MCF 10A (cell line): ENCODE measurements around the gene STC2. TPM values are rescaled to one million over a fixed set of nuclear protein-coding genes. Genes with fewer than 3 reads are reported as not detected.
A peak's percentile ranks its signal among the peaks of the same experiment; 100 is the strongest.

Source experiments
- BruUV-seq: library from RNA; stranded (reverse); fragments of 400-500 nt; replicated peaks from 2 replicates; lab custom pipeline; 2021; lab: Mats Ljungman, UMichigan
- CTCF ChIA-PET: fragments of 300-600 bp; sonication (Branson Sonifier 250); formaldehyde crosslinking; extraction: SDS; loops from one replicate; lab custom pipeline; 2021; ENCODE audit warnings: antibody characterized with exemption, inconsistent platforms; lab: Yijun Ruan, JAX
- POLR2A ChIA-PET: fragments of 300-600, 350-650 bp; sonication (Branson Sonifier 250); formaldehyde crosslinking; extraction: SDS; loops from one replicate; lab custom pipeline; 2020; ENCODE audit warnings: antibody characterized with exemption, inconsistent platforms; lab: Yijun Ruan, JAX
- DNase-seq: peaks from one replicate; pipeline ENCODE4 v3.0.0-alpha.2; 2018; ENCODE audit not compliant: unreplicated experiment
- H3K27ac Mint-ChIP-seq: one replicate; pipeline ENCODE4 v1.8.0; 2022; ENCODE audit warnings: mild to moderate bottlenecking, low read depth, mixed read lengths; ENCODE audit not compliant: unreplicated experiment
- H3K27me3 Mint-ChIP-seq: one replicate; pipeline ENCODE4 v1.8.0; 2022; ENCODE audit warnings: mixed read lengths; ENCODE audit not compliant: insufficient read depth, unreplicated experiment
- H3K36me3 Mint-ChIP-seq: one replicate; pipeline ENCODE4 v1.8.0; 2022; ENCODE audit warnings: mild to moderate bottlenecking, moderate library complexity, mixed read lengths; ENCODE audit not compliant: insufficient read depth, unreplicated experiment
- H3K4me1 Mint-ChIP-seq: one replicate; pipeline ENCODE4 v1.8.0; 2022; ENCODE audit warnings: mixed read lengths; ENCODE audit not compliant: insufficient read depth, unreplicated experiment
- H3K4me3 Mint-ChIP-seq: one replicate; pipeline ENCODE4 v1.8.0; 2022; ENCODE audit warnings: mild to moderate bottlenecking, moderate library complexity, mixed read lengths; ENCODE audit not compliant: unreplicated experiment
- H3K9me3 Mint-ChIP-seq: one replicate; pipeline ENCODE4 v1.8.0; 2022; ENCODE audit warnings: mixed read lengths; ENCODE audit not compliant: unreplicated experiment
- intact Hi-C: fragments of 100-400 bp; cut with micrococcal nuclease; formaldehyde crosslinking; loops from 2 replicates; pipeline ENCODE4 v1.14.1; 2022
- total RNA-seq: library from RNA; stranded (reverse); gene quantifications from 2 replicates; pipeline ENCODE4 v1.2.3, GENCODE V29; 2022
- TF ChIP-seq, protein P1 (sequence below): fragments of 200-600 bp; IDR thresholded peaks from one replicate; pipeline ENCODE4 v1.8.0; 2022; ENCODE audit warnings: antibody characterized with exemption, mild to moderate bottlenecking; ENCODE audit not compliant: unreplicated experiment

Gene STC2
- total RNA-seq, 1 experiment from 2014 or later = 414 TPM

DNA sequence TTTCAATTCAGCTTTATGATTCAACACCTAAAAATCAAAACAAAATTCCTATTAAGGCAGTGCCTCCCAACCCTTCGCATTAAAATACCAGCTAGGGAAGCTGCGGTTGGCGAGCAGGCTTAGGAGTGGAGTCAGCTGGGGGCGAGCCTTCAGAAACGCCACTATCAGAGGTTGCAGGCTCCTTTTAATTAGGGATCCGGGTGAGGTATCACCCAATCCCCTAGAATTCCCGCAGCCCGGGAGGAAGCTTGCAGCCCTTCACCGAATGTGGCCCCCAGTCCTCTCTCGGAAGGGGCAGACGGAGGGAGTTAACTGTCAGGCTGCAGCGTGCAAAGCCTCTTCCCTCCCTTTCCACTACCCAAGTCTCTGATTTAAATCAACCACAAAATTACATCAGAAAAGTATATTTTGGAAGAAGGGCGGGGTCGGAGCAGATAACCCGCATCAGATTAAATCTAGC, 1.7 kb downstream of the STC2 start:
- intact Hi-C loops = loop anchor here (1.0 to 10.0 kb wide), 4 partner anchors 146 to 438 kb away; partner anchors contain the start of gene CREBRF

DNA sequence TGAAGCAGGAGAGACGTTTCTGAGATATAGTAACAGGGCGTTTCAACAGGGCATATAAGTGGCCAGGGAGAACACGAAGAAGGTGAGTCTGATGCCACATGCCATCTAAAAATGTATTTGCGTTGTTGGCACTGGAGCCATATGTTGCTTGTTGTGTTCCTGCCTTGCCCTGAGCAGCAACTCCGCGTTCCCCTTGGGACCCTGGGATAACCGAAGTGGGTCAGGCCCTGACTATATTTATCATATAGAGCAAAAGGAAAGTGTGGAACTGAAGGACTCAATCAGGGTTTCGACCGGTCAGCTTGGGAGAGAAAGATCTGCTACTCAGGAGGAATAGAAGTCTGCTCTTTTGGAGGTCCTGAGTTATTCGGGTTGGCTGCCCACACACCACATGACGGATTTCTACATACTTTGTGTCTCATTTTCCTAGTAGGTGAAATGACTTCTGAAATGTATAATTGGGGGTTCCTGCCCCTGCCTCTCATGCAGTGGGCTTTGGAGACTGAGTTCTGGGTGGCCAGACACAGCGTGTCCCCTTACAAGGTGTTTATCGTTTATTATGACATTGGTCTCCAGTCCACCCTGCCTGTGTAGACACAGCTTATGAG, 3.0 kb downstream of the STC2 start:
- CTCF ChIA-PET = interaction anchor here (0.6 to 0.7 kb wide), 2 partner anchors 246 to 256 kb away, joined by 3 read pairs; no protein-coding TSS in a partner anchor
- Mint-ChIP-seq H3K4me1 (peaks cover 58% of the 10 kb centered on the region), H3K27ac (peak overlapping the region; percentile 81)

More for the DNA sequence above, 1.7 kb downstream of the STC2 start:
- no peaks in the 10 kb centered on the region for H3K27me3 Mint-ChIP-seq
- BruUV-seq = no TSS peak
- TF ChIP-seq, protein P1, sequence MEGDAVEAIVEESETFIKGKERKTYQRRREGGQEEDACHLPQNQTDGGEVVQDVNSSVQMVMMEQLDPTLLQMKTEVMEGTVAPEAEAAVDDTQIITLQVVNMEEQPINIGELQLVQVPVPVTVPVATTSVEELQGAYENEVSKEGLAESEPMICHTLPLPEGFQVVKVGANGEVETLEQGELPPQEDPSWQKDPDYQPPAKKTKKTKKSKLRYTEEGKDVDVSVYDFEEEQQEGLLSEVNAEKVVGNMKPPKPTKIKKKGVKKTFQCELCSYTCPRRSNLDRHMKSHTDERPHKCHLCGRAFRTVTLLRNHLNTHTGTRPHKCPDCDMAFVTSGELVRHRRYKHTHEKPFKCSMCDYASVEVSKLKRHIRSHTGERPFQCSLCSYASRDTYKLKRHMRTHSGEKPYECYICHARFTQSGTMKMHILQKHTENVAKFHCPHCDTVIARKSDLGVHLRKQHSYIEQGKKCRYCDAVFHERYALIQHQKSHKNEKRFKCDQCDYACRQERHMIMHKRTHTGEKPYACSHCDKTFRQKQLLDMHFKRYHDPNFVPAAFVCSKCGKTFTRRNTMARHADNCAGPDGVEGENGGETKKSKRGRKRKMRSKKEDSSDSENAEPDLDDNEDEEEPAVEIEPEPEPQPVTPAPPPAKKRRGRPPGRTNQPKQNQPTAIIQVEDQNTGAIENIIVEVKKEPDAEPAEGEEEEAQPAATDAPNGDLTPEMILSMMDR = no peak
- ChIA-PET POLR2A (interaction anchor here (1.3 to 8.7 kb wide), 9 partner anchors 13 to 567 kb away, joined by 3 to 164 read pairs (median 26); partner anchors contain the start of genes ATP6V0E1 and BOD1), CTCF (interaction anchor here (0.6 to 10.0 kb wide), 8 partner anchors 8 to 1034 kb away, joined by 3 to 251 read pairs (median 4); no protein-coding TSS in a partner anchor)
- peaks cover 52% of the 10 kb centered on the region for H3K36me3 Mint-ChIP-seq
- peak; percentile 61 for DNase-seq
- peak overlapping the region; percentile 81 for H3K27ac Mint-ChIP-seq
- peak overlapping the region; percentile 94 for H3K4me3 Mint-ChIP-seq
- peaks cover 55% of the 10 kb centered on the region for H3K4me1 Mint-ChIP-seq
- no peaks in the 10 kb centered on the region for H3K9me3 Mint-ChIP-seq

DNA sequence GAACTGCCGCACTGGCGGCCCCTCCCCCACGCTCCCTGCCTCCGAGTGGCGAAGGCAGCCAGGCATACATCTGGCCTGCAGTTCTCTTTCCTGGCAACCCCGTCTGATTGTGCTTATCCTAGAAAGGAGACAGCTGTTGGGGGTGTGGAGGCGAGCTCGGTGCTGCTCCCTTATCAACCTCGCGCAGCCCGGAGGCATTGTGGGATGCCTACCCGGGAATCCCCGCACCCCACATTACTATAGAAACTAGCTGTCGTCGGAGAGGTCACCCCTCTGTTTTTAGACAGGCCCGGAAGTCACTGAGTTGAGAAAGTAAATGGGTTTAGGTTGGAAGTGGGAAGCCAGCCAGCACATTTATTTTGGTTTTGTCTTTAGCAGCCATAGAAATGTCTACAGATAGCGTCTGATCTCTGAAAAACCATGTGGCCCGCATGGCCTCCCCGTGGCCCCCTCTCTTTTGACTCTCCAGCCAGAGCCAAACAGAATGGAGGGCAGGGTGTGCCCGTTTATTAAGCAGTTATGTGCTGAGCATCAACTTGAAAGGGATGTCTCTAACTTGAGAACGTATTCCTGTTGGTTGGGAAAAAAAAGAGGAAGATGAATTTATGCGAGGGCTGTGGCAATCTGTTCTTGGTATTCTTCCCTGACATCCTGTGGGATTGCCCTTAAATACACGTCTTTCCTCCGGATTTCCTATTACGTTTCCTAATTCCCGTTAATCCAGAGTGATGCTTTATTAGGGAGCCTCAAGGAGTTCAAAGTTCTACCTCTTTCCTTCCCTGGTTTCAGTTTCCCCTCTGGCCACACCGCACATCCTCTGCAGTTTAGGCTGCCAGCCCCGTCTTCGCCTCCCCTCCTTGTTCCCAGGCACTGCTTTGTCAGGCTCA, 3.9 kb downstream of the STC2 start:
- TF ChIP-seq, protein P1 = no peak
- Mint-ChIP-seq H3K9me3 (no peaks in the 10 kb centered on the region), H3K36me3 (peaks cover 73% of the 10 kb centered on the region), H3K27ac (peak overlapping the region; percentile 81), H3K4me1 (peaks cover 61% of the 10 kb centered on the region), H3K27me3 (no peaks in the 10 kb centered on the region), H3K4me3 (peak overlapping the region; percentile 94)
- intact Hi-C loops = loop anchor here (5.0 to 10.0 kb wide), 3 partner anchors 148 to 440 kb away; partner anchors contain the start of gene CREBRF
- ChIA-PET POLR2A (interaction anchor here (0.7 kb wide), 1 partner anchor 99 kb away, joined by 4 read pairs; no protein-coding TSS in a partner anchor), CTCF (interaction anchor here (0.6 to 0.7 kb wide), 2 partner anchors 247 to 255 kb away, joined by 3 read pairs; no protein-coding TSS in a partner anchor)
- DNase-seq = no peak
- BruUV-seq = no TSS peak

More for the DNA sequence above, 3.0 kb downstream of the STC2 start:
- intact Hi-C loops = loop anchor here (5.0 to 10.0 kb wide), 3 partner anchors 147 to 440 kb away; partner anchors contain the start of gene CREBRF
- BruUV-seq = no TSS peak
- Mint-ChIP-seq H3K9me3 (no peaks in the 10 kb centered on the region), H3K36me3 (peaks cover 65% of the 10 kb centered on the region), H3K4me3 (peak overlapping the region; percentile 94), H3K27me3 (no peaks in the 10 kb centered on the region)
- no peak for DNase-seq
- POLR2A ChIA-PET = interaction anchor here (5.6 kb wide), 1 partner anchor 11 kb away, joined by 60 read pairs; no protein-coding TSS in a partner anchor
- TF ChIP-seq, protein P1 = no peak
